HepG2 (cell line): Measurements from ENCODE around the gene RPL6. TPM values are rescaled to one million over a fixed set of nuclear protein-coding genes. Genes with fewer than 3 reads are reported as not detected.
A peak's percentile ranks its signal among the peaks of the same experiment; 100 is the strongest.

Source experiments
- DR1 ChIP-seq: sonication (generic); formaldehyde crosslinking; IDR thresholded peaks from 2 replicates; pipeline ENCODE4 v1.8.0; 2021; ENCODE audit warnings: mild to moderate bottlenecking, missing genetic modification reagents, inconsistent platforms
- FOXC1 ChIP-seq: sonication (generic); formaldehyde crosslinking; IDR thresholded peaks from 2 replicates; pipeline ENCODE4 v1.8.0; 2022; ENCODE audit warnings: mild to moderate bottlenecking, missing genetic modification reagents, borderline replicate concordance
- FOXK1 ChIP-seq: sonication (generic); formaldehyde crosslinking; IDR thresholded peaks from 2 replicates; pipeline ENCODE4 v1.4.0; 2020; ENCODE audit warnings: low read depth, missing genetic modification reagents, borderline replicate concordance
- KLF9 ChIP-seq: IDR thresholded peaks from 2 replicates; pipeline ENCODE4 v1.6.1; 2016; ENCODE audit warnings: low read depth
- MIER2 ChIP-seq: IDR thresholded peaks from 2 replicates; pipeline ENCODE4 v1.6.1; 2016; ENCODE audit warnings: missing biosample characterization, missing genetic modification reagents
- NFE2L2 ChIP-seq: fragments of 150-350 bp; IDR thresholded peaks from 2 replicates; pipeline ENCODE4 v1.6.1; 2014; ENCODE audit warnings: low read length
- NFIC ChIP-seq: IDR thresholded peaks from 2 replicates; pipeline ENCODE4 v1.6.1; 2012; ENCODE audit warnings: mild to moderate bottlenecking, low read length, inconsistent platforms
- SMAD1 ChIP-seq: sonication (generic); formaldehyde crosslinking; IDR thresholded peaks from 2 replicates; pipeline ENCODE4 v1.4.0; 2020; ENCODE audit warnings: missing genetic modification reagents, low read depth, mild to moderate bottlenecking, borderline replicate concordance
- TERF1 ChIP-seq: sonication (generic); formaldehyde crosslinking; IDR thresholded peaks from 2 replicates; pipeline ENCODE4 v1.8.0; 2022; ENCODE audit warnings: mild to moderate bottlenecking, missing genetic modification reagents, moderate library complexity
- TFDP1 ChIP-seq: IDR thresholded peaks from 2 replicates; pipeline ENCODE4 v1.6.1; 2016; ENCODE audit warnings: missing compliant biosample characterization, missing genetic modification reagents, borderline replicate concordance
- ZC3H13 ChIP-seq: sonication (generic); formaldehyde crosslinking; IDR thresholded peaks from 2 replicates; pipeline ENCODE4 v1.8.1; 2023; ENCODE audit warnings: mild to moderate bottlenecking, missing genetic modification reagents, moderate library complexity
- ZNF136 ChIP-seq: sonication (generic); formaldehyde crosslinking; IDR thresholded peaks from 2 replicates; pipeline ENCODE4 v1.8.1; 2022; ENCODE audit warnings: low read depth, mild to moderate bottlenecking, moderate library complexity, missing genetic modification reagents
- ZNF281 ChIP-seq: sonication (generic); formaldehyde crosslinking; IDR thresholded peaks from 2 replicates; pipeline ENCODE4 v1.4.0; 2020; ENCODE audit warnings: missing genetic modification reagents, borderline replicate concordance
- ZNF432 ChIP-seq: sonication (generic); formaldehyde crosslinking; IDR thresholded peaks from 2 replicates; pipeline ENCODE4 v1.5.0; 2020; ENCODE audit warnings: missing genetic modification reagents, mild to moderate bottlenecking, borderline replicate concordance
- ZNF564 ChIP-seq: sonication (generic); formaldehyde crosslinking; IDR thresholded peaks from 2 replicates; pipeline ENCODE4 v1.8.1; 2023; ENCODE audit warnings: mild to moderate bottlenecking, missing genetic modification reagents
- ZNF710 ChIP-seq: sonication (generic); formaldehyde crosslinking; IDR thresholded peaks from 2 replicates; pipeline ENCODE4 v1.5.0; 2020; ENCODE audit warnings: mild to moderate bottlenecking, missing genetic modification reagents, borderline replicate concordance
- ZNF720 ChIP-seq: sonication (generic); formaldehyde crosslinking; IDR thresholded peaks from 2 replicates; pipeline ENCODE4 v1.4.0; 2020; ENCODE audit warnings: missing genetic modification reagents
- ZNF784 ChIP-seq: sonication (generic); formaldehyde crosslinking; IDR thresholded peaks from 2 replicates; pipeline ENCODE4 v1.5.1; 2020; ENCODE audit warnings: missing genetic modification reagents, mild to moderate bottlenecking, borderline replicate concordance
- polyA plus RNA-seq, 8 experiments: library from polyadenylated mRNA; depleted of rRNA in 3 of 8; stranded (reverse) in 7 of 8; unstranded in 1 of 8; fragments of >200 nt; fragmentation: Illumina TruSeq in 4 of 8; extraction: Trizol in 4 of 8; gene quantifications; 2 replicates each; pipeline versions ENCODE4 v1.2.1 to v1.2.3, GENCODE V29; 2011 to 2016; ENCODE audit warnings: low read depth in 4 of 8, missing spikeins in 1 of 8, mixed read lengths in 1 of 8; ENCODE audit not compliant: insufficient read depth in 1 of 8
- total RNA-seq, 5 experiments: library from RNA; depleted of rRNA; stranded (reverse); fragments of >200 nt; fragmentation: Illumina TruSeq; extraction: Trizol; gene quantifications; 2 replicates each; pipeline ENCODE4 v1.2.3, GENCODE V29; 2016; ENCODE audit warnings: low read depth in 1 of 5

RPL6 gene
- total and polyA plus RNA-seq, 2 of the 13 experiments (the other 11 are each of a cell fraction or from before 2014, with no cell fraction given) = 1,551 to 1,719 TPM

GRCh38 chr12:112381883-112382796 is 27.3 kb downstream of the RPL6 start, which contains the start of gene HECTD4 (continued):
- TF ChIP-seq TFDP1 (CRISPR knock-in tag) (0 out of 2 replicates have a peak, but pooled peaks have one; percentile 35), FOXK1 (peak; percentile 70; the same call in 1 of the 2 replicates), ZNF432 (CRISPR knock-in tag) (no peak), SMAD1 (CRISPR knock-in tag) (peak; percentile 32; the same call in 1 of the 2 replicates), NFIC (no peak), ZNF564 (CRISPR knock-in tag) (peak; percentile 79; the same call in 1 of the 2 replicates), TERF1 (CRISPR knock-in tag) (no peak), ZNF720 (CRISPR knock-in tag) (no peak), NFE2L2 (no peak), DR1 (CRISPR knock-in tag) (peak; percentile 88), ZNF136 (CRISPR knock-in tag) (no peak), MIER2 (0 out of 2 replicates have a peak, but pooled peaks have one; percentile 20), ZNF281 (no peak), ZNF710 (no peak; the same call in 1 of the 2 replicates), ZC3H13 (CRISPR knock-in tag) (0 out of 2 replicates have a peak, but pooled peaks have one; percentile 62), FOXC1 (CRISPR knock-in tag) (peak; percentile 61; the same call in 1 of the 2 replicates), ZNF784 (CRISPR knock-in tag) (0 out of 2 replicates have a peak, but pooled peaks have one; percentile 41), KLF9 (CRISPR knock-in tag) (no peak)
